Smooth muscle cell of bladder (primary cell): Measurements from ENCODE around the gene CSDE1. TPM values are rescaled to one million over a fixed set of nuclear protein-coding genes. Genes with fewer than 3 reads are reported as not detected.

Experiments
- total RNA-seq: library from RNA; depleted of rRNA; stranded (reverse); fragments of >200 nt; gene quantifications from 2 replicates; pipeline ENCODE4 v1.2.3, GENCODE V29; 2014

Gene CSDE1
- 1,025 and 1,095 TPM in 2 replicates for total RNA-seq

GRCh38 chr1:114757455-114758255 is at the start of gene CSDE1:
Gene CSDE1, minus strand, starts transcription at chr1:114757984. Its CDS starts 18,094 bp downstream, at chr1:114739890.

GRCh38 chr1:114780344-114781226 is 22.8 kb upstream of the CSDE1 start, which contains the start of gene SIKE1:
Gene SIKE1, minus strand, starts transcription at chr1:114780685. Its CDS starts 78 bp downstream, at chr1:114780607.

GRCh38 chr1:114716304-114717170 is 41.2 kb downstream of the CSDE1 start, which contains the start of gene NRAS:
Gene NRAS, minus strand, starts transcription at chr1:114716771. Its CDS starts 611 bp downstream, at chr1:114716160.

GRCh38 chr1:114695430-114696058 is 62.2 kb downstream of the CSDE1 start, which contains the start of gene AMPD1:
Gene AMPD1, minus strand, starts transcription at chr1:114695546. Its CDS starts 75 bp downstream, at chr1:114695471.

GRCh38 chr1:114669562-114670082 is 88.2 kb downstream of the CSDE1 start, which contains the start of gene DENND2C:
Gene DENND2C, minus strand, starts transcription at chr1:114670049. Its CDS starts 44,065 bp downstream, at chr1:114625984.

Other genes with a start within 250 kb of the CSDE1 start
- 17.1 and 22.7 TPM in 2 replicates for gene TRIM33, start 246.8 kb downstream of the CSDE1 start, total RNA-seq
- gene BCAS2, start 176.4 kb downstream of the CSDE1 start, total RNA-seq, result 38.0 and 41.1 TPM in 2 replicates
- 1.4 and 1.8 TPM in 2 replicates for gene DENND2C, start 87.9 kb downstream of the CSDE1 start, total RNA-seq
- gene AMPD1, start 62.4 kb downstream of the CSDE1 start, total RNA-seq, result not detected in 2 replicates
- gene NRAS, start 41.2 kb downstream of the CSDE1 start, total RNA-seq, result 33.0 TPM in 2 replicates
- 65.8 and 71.6 TPM in 2 replicates for gene SIKE1, start 22.7 kb upstream of the CSDE1 start, total RNA-seq
- gene SYCP1, start 96.9 kb upstream of the CSDE1 start, total RNA-seq, result not detected in 2 replicates